Endothelial cell of umbilical vein (primary cell): Measurements from ENCODE around the gene LRRC3C. TPM values are rescaled to one million over a fixed set of nuclear protein-coding genes. Genes with fewer than 3 reads are reported as not detected.

ENCODE experiments used
- BruUV-seq: library from RNA; stranded (reverse); fragments of 400-500 nt; replicated peaks from 2 replicates; lab custom pipeline; 2021; lab: Mats Ljungman, UMichigan
- CTCF ChIA-PET: fragments of 300-600, 350-600 bp; sonication (Branson Sonifier 250); formaldehyde crosslinking; loops from one replicate; lab custom pipeline; 2021; ENCODE audit warnings: antibody characterized with exemption, inconsistent platforms; lab: Charles Lee
- POLR2A ChIA-PET: fragments of 300-600, 350-600 bp; sonication (Branson Sonifier 250); formaldehyde crosslinking; loops from one replicate; lab custom pipeline; 2021; ENCODE audit warnings: antibody characterized with exemption, inconsistent platforms; lab: Charles Lee
- DNase-seq: peaks from one replicate; pipeline ENCODE4 v3.0.0-alpha.2; 2011; ENCODE audit warnings: low read depth, low spot score
- FAIRE-seq: peaks from 2 replicates; lab custom pipeline; 2011; peaks lifted over from hg19 to GRCh38; lab: Jason Lieb, UNC
- H2AFZ ChIP-seq: 2 replicates; pipeline ENCODE4 v1.6.0; 2012; ENCODE audit warnings: low read depth, low read length, control low read depth, inconsistent platforms
- H3K27ac ChIP-seq: 2 replicates; pipeline ENCODE4 v1.5.1; 2011; ENCODE audit warnings: low read depth, mild to moderate bottlenecking, control low read depth, low read length, moderate library complexity; ENCODE audit not compliant: insufficient read depth
- H3K27me3 ChIP-seq, 2 experiments: 2 replicates each; pipeline versions ENCODE4 v1.6.0 to v1.6.1; 2011; ENCODE audit warnings: low read length in 2 of 2, mixed read lengths in 1 of 2; ENCODE audit not compliant: control insufficient read depth in 2 of 2, insufficient read depth in 2 of 2
- H3K36me3 ChIP-seq, 2 experiments: 2 replicates in 1 of 2; 3 replicates in 1 of 2; pipeline ENCODE4 v1.5.1; 2011; ENCODE audit warnings: low read length in 2 of 2, mild to moderate bottlenecking in 1 of 2, moderate library complexity in 1 of 2; ENCODE audit not compliant: control insufficient read depth in 2 of 2, insufficient read depth in 2 of 2; ENCODE audit errors: extremely low read depth in 1 of 2
- H3K4me1 ChIP-seq: 3 replicates; pipeline ENCODE4 v1.5.1; 2011; ENCODE audit warnings: mild to moderate bottlenecking, low read length; ENCODE audit not compliant: control insufficient read depth, insufficient read depth; ENCODE audit errors: extremely low read depth
- H3K4me2 ChIP-seq: 2 replicates; pipeline ENCODE4 v1.6.1; 2011; ENCODE audit warnings: low read length, control low read depth, mixed read lengths; ENCODE audit not compliant: insufficient read depth
- H3K4me3 ChIP-seq, 3 experiments: fragments of 200-600 bp in 1 of 3; sonication (generic), shearing (Covaris generic) in 1 of 3; replicated peaks in 1 of 3; 2 replicates each; pipeline ENCODE4 v1.5.1; 2011 to 2016; ENCODE audit warnings: control low read depth in 3 of 3, low read length in 3 of 3, mild to moderate bottlenecking in 2 of 3, inconsistent platforms in 1 of 3, low read depth in 1 of 3, moderate library complexity in 1 of 3; ENCODE audit not compliant: insufficient read depth in 1 of 3
- H3K79me2 ChIP-seq: 2 replicates; pipeline ENCODE4 v1.6.0; 2012; ENCODE audit warnings: low read length, inconsistent platforms; ENCODE audit not compliant: control insufficient read depth, insufficient read depth
- H3K9ac ChIP-seq: replicated peaks from 2 replicates; pipeline ENCODE3; 2011; ENCODE audit warnings: low read length, control low read depth; ENCODE audit not compliant: insufficient read depth; ENCODE audit errors: extremely low read depth
- H3K9me1 ChIP-seq: replicated peaks from 3 replicates; pipeline ENCODE4 v1.6.0; 2011; ENCODE audit warnings: mild to moderate bottlenecking, low read length; ENCODE audit not compliant: control insufficient read depth, insufficient read depth; ENCODE audit errors: extremely low read depth
- H3K9me3 ChIP-seq: replicated peaks from 2 replicates; pipeline ENCODE4 v1.5.1; 2012; ENCODE audit warnings: low read length, inconsistent platforms; ENCODE audit not compliant: control insufficient read depth, insufficient read depth
- H4K20me1 ChIP-seq: replicated peaks from 2 replicates; pipeline ENCODE3; 2011; ENCODE audit warnings: mild to moderate bottlenecking, low read length; ENCODE audit not compliant: control insufficient read depth, insufficient read depth; ENCODE audit errors: extremely low read depth
- EZH2 ChIP-seq: IDR thresholded peaks from 2 replicates; pipeline ENCODE4 v1.6.1; 2012; ENCODE audit warnings: borderline replicate concordance, low read depth, mild to moderate bottlenecking, moderate library complexity, low read length, inconsistent platforms; ENCODE audit not compliant: severe bottlenecking
- FOS ChIP-seq: IDR thresholded peaks from 2 replicates; pipeline ENCODE4 v1.6.1; 2011; ENCODE audit warnings: mild to moderate bottlenecking, low read length, moderate library complexity, borderline replicate concordance; ENCODE audit not compliant: insufficient read depth
- GATA2 ChIP-seq: IDR thresholded peaks from 2 replicates; pipeline ENCODE4 v1.7.0; 2011; ENCODE audit warnings: low read depth, mild to moderate bottlenecking, moderate library complexity, mixed read lengths, low read length; ENCODE audit not compliant: insufficient read length, insufficient read depth
- JUN ChIP-seq: IDR thresholded peaks from 2 replicates; pipeline ENCODE4 v1.6.1; 2011; ENCODE audit warnings: borderline replicate concordance, low read depth; ENCODE audit not compliant: insufficient read length, insufficient read depth
- MYC ChIP-seq: IDR thresholded peaks from one replicate; pipeline ENCODE4 v1.6.1; 2011; ENCODE audit warnings: mild to moderate bottlenecking, low read depth, low read length
- POLR2A ChIP-seq: IDR thresholded peaks from 2 replicates; pipeline ENCODE4 v1.6.1; 2012; ENCODE audit warnings: low read depth, mild to moderate bottlenecking, control low read depth, low read length
- POLR2AphosphoS5 ChIP-seq: IDR thresholded peaks from 2 replicates; pipeline ENCODE4 v1.6.1; 2012; ENCODE audit warnings: low read depth, mild to moderate bottlenecking, control low read depth, low read length, moderate library complexity; ENCODE audit not compliant: insufficient read depth
- dilution Hi-C: fragments of 300-500 bp; cut with MboI; formaldehyde crosslinking; loops from one replicate; pipeline ENCODE4 v1.15.0; 2019; ENCODE audit warnings: low sequenced_read_pairs; ENCODE audit not compliant: extremely low pct_ligation_motif_present
- intact Hi-C: fragments of 100-400 bp; cut with micrococcal nuclease; formaldehyde crosslinking; loops from one replicate; pipeline ENCODE4 v1.10.0; 2022
- polyA plus RNA-seq, 4 experiments: library from polyadenylated mRNA; depleted of rRNA in 3 of 4; stranded (reverse) in 3 of 4; unstranded in 1 of 4; fragments of >200 nt; gene quantifications; 2 replicates each; pipeline versions ENCODE4 v1.2.1 to v1.2.3, GENCODE V29; 2011 to 2012; ENCODE audit warnings: missing spikeins in 1 of 4
- total RNA-seq: library from RNA; stranded (reverse); gene quantifications from 2 replicates; pipeline ENCODE4 v1.2.3, GENCODE V29; 2021
- TF ChIP-seq, protein P1 (sequence below), 2 donors: IDR thresholded peaks; 1 replicate in 1 of 2; 2 replicates in 1 of 2; pipeline ENCODE4 v1.5.1; 2011; ENCODE audit warnings: low read length in 2 of 2, mild to moderate bottlenecking in 2 of 2, moderate library complexity in 2 of 2, control low read depth in 1 of 2, inconsistent platforms in 1 of 2, low read depth in 1 of 2; ENCODE audit not compliant: insufficient read depth in 1 of 2; ENCODE audit errors: extremely low read depth in 1 of 2
- TF ChIP-seq, protein P2 (sequence below): IDR thresholded peaks from 2 replicates; pipeline ENCODE4 v1.6.1; 2011; ENCODE audit not compliant: insufficient read depth, insufficient read length

The LRRC3C gene
- total and polyA plus RNA-seq, 2 donors (not counting 3 experiments of a cell fraction or from before 2014, with no cell fraction given): not detected

DNA sequence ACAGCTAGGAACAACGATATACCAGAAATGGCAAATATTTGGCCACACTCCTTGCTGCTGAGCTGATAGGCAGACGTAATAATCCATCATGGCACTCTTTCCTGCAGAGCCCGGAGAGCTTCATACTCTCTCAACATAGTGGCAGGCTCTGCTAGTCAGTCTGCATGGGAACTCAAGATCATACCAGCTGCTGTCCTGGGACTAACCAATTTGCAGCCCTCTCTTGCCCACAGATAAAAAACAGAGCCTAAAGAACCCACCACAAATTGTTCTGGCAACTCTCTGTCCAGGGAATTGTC, 22.6 kb upstream of the LRRC3C start:
- Histone ChIP-seq H3K36me3 (no peaks in the 10 kb centered on the region), H3K9ac (no peak overlapping the region), H3K4me3 (no peak overlapping the region), H2AFZ (no peak overlapping the region), H3K27me3 (no peaks in the 10 kb centered on the region), H3K27ac (no peak overlapping the region), H3K9me3 (no peaks in the 10 kb centered on the region), H3K79me2 (no peaks in the 10 kb centered on the region), H3K4me1 (no peaks in the 10 kb centered on the region), H3K4me2 (no peak overlapping the region), H4K20me1 (no peaks in the 10 kb centered on the region), H3K9me1 (no peaks in the 10 kb centered on the region)
- intact Hi-C loops: no loop called here
- CTCF ChIA-PET: interaction anchor here (1.1 kb wide), 1 partner anchor 20 kb away, joined by 3 read pairs; no protein-coding TSS in a partner anchor
- dilution Hi-C loops: no loop called here
- POLR2A ChIA-PET: no interaction called here
- no TSS peak for BruUV-seq
- TF ChIP-seq JUN (no peak), EZH2 (no peak), FOS (no peak), POLR2AphosphoS5 (no peak), MYC (no peak), GATA2 (no peak), POLR2A (no peak)
- TF ChIP-seq, protein P1, sequence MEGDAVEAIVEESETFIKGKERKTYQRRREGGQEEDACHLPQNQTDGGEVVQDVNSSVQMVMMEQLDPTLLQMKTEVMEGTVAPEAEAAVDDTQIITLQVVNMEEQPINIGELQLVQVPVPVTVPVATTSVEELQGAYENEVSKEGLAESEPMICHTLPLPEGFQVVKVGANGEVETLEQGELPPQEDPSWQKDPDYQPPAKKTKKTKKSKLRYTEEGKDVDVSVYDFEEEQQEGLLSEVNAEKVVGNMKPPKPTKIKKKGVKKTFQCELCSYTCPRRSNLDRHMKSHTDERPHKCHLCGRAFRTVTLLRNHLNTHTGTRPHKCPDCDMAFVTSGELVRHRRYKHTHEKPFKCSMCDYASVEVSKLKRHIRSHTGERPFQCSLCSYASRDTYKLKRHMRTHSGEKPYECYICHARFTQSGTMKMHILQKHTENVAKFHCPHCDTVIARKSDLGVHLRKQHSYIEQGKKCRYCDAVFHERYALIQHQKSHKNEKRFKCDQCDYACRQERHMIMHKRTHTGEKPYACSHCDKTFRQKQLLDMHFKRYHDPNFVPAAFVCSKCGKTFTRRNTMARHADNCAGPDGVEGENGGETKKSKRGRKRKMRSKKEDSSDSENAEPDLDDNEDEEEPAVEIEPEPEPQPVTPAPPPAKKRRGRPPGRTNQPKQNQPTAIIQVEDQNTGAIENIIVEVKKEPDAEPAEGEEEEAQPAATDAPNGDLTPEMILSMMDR (IDR thresholded peaks at IDR 0.05; ENCODE audit: extremely low read depth in 1 of 2, insufficient read depth in 1 of 2, low read depth in 1 of 2, low read length in 2 of 2): no peak
- TF ChIP-seq, protein P2, sequence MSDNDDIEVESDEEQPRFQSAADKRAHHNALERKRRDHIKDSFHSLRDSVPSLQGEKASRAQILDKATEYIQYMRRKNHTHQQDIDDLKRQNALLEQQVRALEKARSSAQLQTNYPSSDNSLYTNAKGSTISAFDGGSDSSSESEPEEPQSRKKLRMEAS: no peak
- DNase-seq (no peak), FAIRE-seq (no peak)
